Measurements from ENCODE around the gene TMEM185B. TPM values are rescaled to one million over a fixed set of nuclear protein-coding genes. Genes with fewer than 3 reads are reported as not detected.

TMEM185B gene
- total RNA-seq, 1 donor from 2014 or later: 27.9 TPM

DNA sequence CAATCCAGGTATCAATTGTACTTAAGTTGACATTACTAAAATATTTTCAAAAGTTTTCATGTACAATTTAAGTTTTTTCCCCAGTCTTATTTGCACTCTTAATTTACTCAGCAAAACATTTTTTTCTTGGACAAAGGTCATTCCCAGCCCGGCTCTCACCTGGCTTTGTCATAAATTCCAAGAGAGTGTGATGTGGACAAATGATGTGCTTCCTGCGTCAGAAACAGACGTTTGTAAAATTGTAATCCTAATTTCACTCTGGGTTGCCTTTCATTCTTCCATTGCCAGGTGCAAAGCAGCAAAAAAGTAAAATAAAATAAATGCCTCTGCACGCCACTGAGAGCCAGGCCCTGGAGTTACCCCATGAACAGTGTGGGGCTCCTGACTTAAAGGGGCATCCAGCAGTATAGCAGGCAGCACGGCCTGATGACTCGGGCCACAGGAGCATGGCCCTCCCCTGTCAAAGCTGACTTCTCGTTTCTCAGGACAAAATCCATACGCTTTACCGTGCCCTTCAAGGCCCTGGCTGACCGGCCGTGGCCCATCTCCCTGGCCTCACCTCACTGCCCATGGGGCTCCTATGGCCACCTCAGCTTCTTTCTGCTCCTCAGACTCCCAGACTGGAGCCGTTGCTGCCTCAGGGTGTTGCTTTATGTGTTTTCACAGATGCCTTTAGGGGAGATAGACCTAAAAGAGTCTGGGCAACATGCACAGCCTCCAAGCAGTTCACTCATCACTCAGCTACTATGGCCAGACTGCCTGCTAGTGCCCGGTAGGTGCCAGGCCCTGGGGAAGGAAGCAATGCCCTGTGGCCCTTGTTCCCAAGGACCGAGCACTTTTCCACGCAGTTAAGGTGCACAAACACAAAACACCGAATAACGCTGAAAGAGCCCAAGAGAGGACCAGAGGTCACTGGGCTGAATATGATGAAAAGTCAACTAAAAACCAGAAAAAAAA lies 7.6 kb upstream of the TMEM185B start:
- no peaks in the 10 kb centered on the region for H3K36me3 ChIP-seq (ENCODE audit: insufficient read depth, low read length)
- H3K36me3 Mint-ChIP-seq (ENCODE audit: low read depth, unreplicated experiment): no peaks in the 10 kb centered on the region
- DNase-seq (ENCODE audit: low read depth) (no peak), FAIRE-seq (no peak)
- peaks cover 54% of the 10 kb centered on the region for H3K27me3 Mint-ChIP-seq (ENCODE audit: low read depth, unreplicated experiment)
- no peaks in the 10 kb centered on the region for H3K4me1 ChIP-seq (ENCODE audit: insufficient read depth, low read length)
- H3K4me3 ChIP-seq (ENCODE audit: insufficient read depth, low read depth, low read length): no peak overlapping the region
- H3K27ac ChIP-seq (ENCODE audit: low read depth, low read length): no peak overlapping the region
- H3K9me3 ChIP-seq (ENCODE audit: insufficient read depth, low read depth, low read length): no peaks in the 10 kb centered on the region
- no peaks in the 10 kb centered on the region for H3K27me3 ChIP-seq (ENCODE audit: insufficient read depth, low read length)
- no peaks in the 10 kb centered on the region for H4K20me1 ChIP-seq (ENCODE audit: insufficient read depth, low read length)
- no peaks in the 10 kb centered on the region for H3K79me2 ChIP-seq (ENCODE audit: insufficient read depth, low read length)
- H3K9me3 Mint-ChIP-seq (ENCODE audit: unreplicated experiment): no peaks in the 10 kb centered on the region
- no peak overlapping the region for H3K4me3 Mint-ChIP-seq (ENCODE audit: unreplicated experiment)
- H3K27ac Mint-ChIP-seq (ENCODE audit: unreplicated experiment): no peak overlapping the region
- TF ChIP-seq, protein P1, sequence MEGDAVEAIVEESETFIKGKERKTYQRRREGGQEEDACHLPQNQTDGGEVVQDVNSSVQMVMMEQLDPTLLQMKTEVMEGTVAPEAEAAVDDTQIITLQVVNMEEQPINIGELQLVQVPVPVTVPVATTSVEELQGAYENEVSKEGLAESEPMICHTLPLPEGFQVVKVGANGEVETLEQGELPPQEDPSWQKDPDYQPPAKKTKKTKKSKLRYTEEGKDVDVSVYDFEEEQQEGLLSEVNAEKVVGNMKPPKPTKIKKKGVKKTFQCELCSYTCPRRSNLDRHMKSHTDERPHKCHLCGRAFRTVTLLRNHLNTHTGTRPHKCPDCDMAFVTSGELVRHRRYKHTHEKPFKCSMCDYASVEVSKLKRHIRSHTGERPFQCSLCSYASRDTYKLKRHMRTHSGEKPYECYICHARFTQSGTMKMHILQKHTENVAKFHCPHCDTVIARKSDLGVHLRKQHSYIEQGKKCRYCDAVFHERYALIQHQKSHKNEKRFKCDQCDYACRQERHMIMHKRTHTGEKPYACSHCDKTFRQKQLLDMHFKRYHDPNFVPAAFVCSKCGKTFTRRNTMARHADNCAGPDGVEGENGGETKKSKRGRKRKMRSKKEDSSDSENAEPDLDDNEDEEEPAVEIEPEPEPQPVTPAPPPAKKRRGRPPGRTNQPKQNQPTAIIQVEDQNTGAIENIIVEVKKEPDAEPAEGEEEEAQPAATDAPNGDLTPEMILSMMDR (IDR thresholded peaks at IDR 0.05; ENCODE audit: insufficient read depth, low read depth, low read length): no peak
- TF ChIP-seq EZH2 (IDR thresholded peaks at IDR 0.05; ENCODE audit: insufficient read depth, low read length): no peak
- no peaks in the 10 kb centered on the region for H3K4me1 Mint-ChIP-seq (ENCODE audit: low read depth, unreplicated experiment)
- no peak overlapping the region for H2AFZ ChIP-seq (ENCODE audit: low read depth, low read length)
- no peak overlapping the region for H3K9ac ChIP-seq (ENCODE audit: low read length)
- no peak overlapping the region for H3K4me2 ChIP-seq (ENCODE audit: low read length)

GRCh38 chr2:120229341-120229740 lies 6.1 kb upstream of the TMEM185B start:
- no peaks in the 10 kb centered on the region for H3K27me3 ChIP-seq (ENCODE audit: insufficient read depth, low read length)
- H3K36me3 ChIP-seq (ENCODE audit: insufficient read depth, low read length): no peaks in the 10 kb centered on the region
- Mint-ChIP-seq H3K9me3 (ENCODE audit: unreplicated experiment) (no peaks in the 10 kb centered on the region), H3K4me1 (ENCODE audit: low read depth, unreplicated experiment) (no peaks in the 10 kb centered on the region), H3K27ac (ENCODE audit: unreplicated experiment) (no peak overlapping the region), H3K36me3 (ENCODE audit: low read depth, unreplicated experiment) (no peaks in the 10 kb centered on the region), H3K4me3 (ENCODE audit: unreplicated experiment) (no peak overlapping the region), H3K27me3 (ENCODE audit: low read depth, unreplicated experiment) (peaks cover 61% of the 10 kb centered on the region)
- no peaks in the 10 kb centered on the region for H4K20me1 ChIP-seq (ENCODE audit: insufficient read depth, low read length)
- no peak overlapping the region for H3K9ac ChIP-seq (ENCODE audit: low read length)
- no peak overlapping the region for H3K4me2 ChIP-seq (ENCODE audit: low read length)
- FAIRE-seq (no peak), DNase-seq (ENCODE audit: low read depth) (no peak)
- no peak overlapping the region for H3K4me3 ChIP-seq (ENCODE audit: insufficient read depth, low read depth, low read length)
- no peaks in the 10 kb centered on the region for H3K4me1 ChIP-seq (ENCODE audit: insufficient read depth, low read length)
- H3K27ac ChIP-seq (ENCODE audit: low read depth, low read length): no peak overlapping the region
- no peak overlapping the region for H2AFZ ChIP-seq (ENCODE audit: low read depth, low read length)
- H3K9me3 ChIP-seq (ENCODE audit: insufficient read depth, low read depth, low read length): no peaks in the 10 kb centered on the region
- TF ChIP-seq, protein P1 (IDR thresholded peaks at IDR 0.05; ENCODE audit: insufficient read depth, low read depth, low read length): no peak
- no peak for TF ChIP-seq EZH2 (IDR thresholded peaks at IDR 0.05; ENCODE audit: insufficient read depth, low read length)
- H3K79me2 ChIP-seq (ENCODE audit: insufficient read depth, low read length): no peaks in the 10 kb centered on the region

DNA sequence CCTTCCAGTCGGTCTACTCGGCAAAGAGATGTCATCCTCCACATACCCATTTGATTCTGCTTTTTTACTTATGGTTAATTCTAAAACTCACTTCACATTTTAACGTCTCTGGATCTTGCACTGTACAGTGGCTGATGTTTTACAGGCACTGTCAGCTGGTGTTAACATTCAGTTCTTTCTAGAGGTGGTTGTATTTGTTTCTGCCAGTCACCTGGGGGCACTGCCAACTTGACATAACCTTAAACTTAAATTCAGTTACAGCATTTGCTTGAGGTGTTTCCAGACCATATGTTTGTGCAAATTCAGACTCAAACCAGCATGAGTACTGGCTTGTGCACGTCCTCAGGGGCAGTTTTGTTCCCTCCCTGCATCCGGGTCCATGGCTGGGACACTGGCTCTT lies 5.3 kb upstream of the TMEM185B start:
- no peaks in the 10 kb centered on the region for H3K4me1 ChIP-seq (ENCODE audit: insufficient read depth, low read length)
- H3K79me2 ChIP-seq (ENCODE audit: insufficient read depth, low read length): no peaks in the 10 kb centered on the region
- H4K20me1 ChIP-seq (ENCODE audit: insufficient read depth, low read length): no peaks in the 10 kb centered on the region
- H3K36me3 ChIP-seq (ENCODE audit: insufficient read depth, low read length): no peaks in the 10 kb centered on the region
- H3K27me3 ChIP-seq (ENCODE audit: insufficient read depth, low read length): no peaks in the 10 kb centered on the region
- no peaks in the 10 kb centered on the region for H3K36me3 Mint-ChIP-seq (ENCODE audit: low read depth, unreplicated experiment)
- no peak overlapping the region for H3K9ac ChIP-seq (ENCODE audit: low read length)
- no peak overlapping the region for H3K4me3 ChIP-seq (ENCODE audit: insufficient read depth, low read depth, low read length)
- DNase-seq (ENCODE audit: low read depth): no peak
- no peak overlapping the region for H3K27ac Mint-ChIP-seq (ENCODE audit: unreplicated experiment)
- H3K4me1 Mint-ChIP-seq (ENCODE audit: low read depth, unreplicated experiment): peaks cover 3% of the 10 kb centered on the region
- H2AFZ ChIP-seq (ENCODE audit: low read depth, low read length): no peak overlapping the region
- no peak overlapping the region for H3K4me3 Mint-ChIP-seq (ENCODE audit: unreplicated experiment)
- FAIRE-seq: no peak
- H3K9me3 ChIP-seq (ENCODE audit: insufficient read depth, low read depth, low read length): no peaks in the 10 kb centered on the region
- H3K27ac ChIP-seq (ENCODE audit: low read depth, low read length): no peak overlapping the region
- no peak for TF ChIP-seq EZH2 (IDR thresholded peaks at IDR 0.05; ENCODE audit: insufficient read depth, low read length)
- TF ChIP-seq, protein P1 (IDR thresholded peaks at IDR 0.05; ENCODE audit: insufficient read depth, low read depth, low read length): no peak
- H3K9me3 Mint-ChIP-seq (ENCODE audit: unreplicated experiment): no peaks in the 10 kb centered on the region
- H3K27me3 Mint-ChIP-seq (ENCODE audit: low read depth, unreplicated experiment): peaks cover 64% of the 10 kb centered on the region
- no peak overlapping the region for H3K4me2 ChIP-seq (ENCODE audit: low read length)

All from astrocyte (in vitro differentiated cells and primary cell).